Stimulated activated CD4-positive, alpha-beta T cell treated with anti-CD3 and anti-CD28 coated beads, TNF-alpha, amount 100 ng/mL, for 24 hours (primary cell): ENCODE data around the gene LRRC2.
"Not testable (repeated sequence)": the region's sequence is repeated elsewhere in the genome, so short reads cannot be mapped to it uniquely, and the experiment has no call there.

Source experiments
- DNase-seq, 3 experiments: peaks; one replicate each; pipeline ENCODE4 v3.0.0-alpha.2; 2020; ENCODE audit warnings: low read depth in 3 of 3

The LRRC2 gene, protein sequence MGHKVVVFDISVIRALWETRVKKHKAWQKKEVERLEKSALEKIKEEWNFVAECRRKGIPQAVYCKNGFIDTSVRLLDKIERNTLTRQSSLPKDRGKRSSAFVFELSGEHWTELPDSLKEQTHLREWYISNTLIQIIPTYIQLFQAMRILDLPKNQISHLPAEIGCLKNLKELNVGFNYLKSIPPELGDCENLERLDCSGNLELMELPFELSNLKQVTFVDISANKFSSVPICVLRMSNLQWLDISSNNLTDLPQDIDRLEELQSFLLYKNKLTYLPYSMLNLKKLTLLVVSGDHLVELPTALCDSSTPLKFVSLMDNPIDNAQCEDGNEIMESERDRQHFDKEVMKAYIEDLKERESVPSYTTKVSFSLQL

DNA sequence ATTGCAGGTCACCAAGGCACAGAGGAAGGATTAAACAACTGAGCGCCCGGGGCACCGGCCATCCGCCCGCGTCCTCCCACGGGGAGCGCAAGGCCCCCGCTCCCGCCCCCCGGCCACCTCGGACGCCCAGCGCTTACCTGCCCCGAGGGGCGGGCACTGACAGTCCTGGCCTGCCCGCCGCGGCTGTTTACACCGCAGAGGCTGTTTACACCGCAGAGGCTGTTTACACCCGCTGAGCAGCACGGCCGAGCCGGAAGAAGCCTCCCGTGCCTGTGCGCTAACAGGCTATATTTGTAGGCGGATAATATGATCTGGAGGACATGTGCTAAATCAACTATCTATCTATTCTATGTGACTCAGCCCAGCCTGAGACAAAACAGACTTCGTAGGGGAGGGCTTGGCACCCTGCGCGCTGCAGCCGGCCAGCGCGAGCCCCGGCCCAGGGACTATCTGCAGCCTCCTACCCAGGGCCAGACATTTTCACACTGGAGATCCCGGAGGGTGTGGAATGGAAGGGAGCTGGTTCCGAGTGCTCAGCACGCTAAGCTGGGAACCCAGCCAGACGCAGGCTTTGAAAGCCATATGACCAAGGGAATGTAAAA, at the start of gene LRRC2:
Gene LRRC2 (minus strand): TSS at position 263 of the 602 bp plus-strand sequence. CDS start 14,711 bp downstream, outside the sequence.
- DNase-seq = no peak

DNA sequence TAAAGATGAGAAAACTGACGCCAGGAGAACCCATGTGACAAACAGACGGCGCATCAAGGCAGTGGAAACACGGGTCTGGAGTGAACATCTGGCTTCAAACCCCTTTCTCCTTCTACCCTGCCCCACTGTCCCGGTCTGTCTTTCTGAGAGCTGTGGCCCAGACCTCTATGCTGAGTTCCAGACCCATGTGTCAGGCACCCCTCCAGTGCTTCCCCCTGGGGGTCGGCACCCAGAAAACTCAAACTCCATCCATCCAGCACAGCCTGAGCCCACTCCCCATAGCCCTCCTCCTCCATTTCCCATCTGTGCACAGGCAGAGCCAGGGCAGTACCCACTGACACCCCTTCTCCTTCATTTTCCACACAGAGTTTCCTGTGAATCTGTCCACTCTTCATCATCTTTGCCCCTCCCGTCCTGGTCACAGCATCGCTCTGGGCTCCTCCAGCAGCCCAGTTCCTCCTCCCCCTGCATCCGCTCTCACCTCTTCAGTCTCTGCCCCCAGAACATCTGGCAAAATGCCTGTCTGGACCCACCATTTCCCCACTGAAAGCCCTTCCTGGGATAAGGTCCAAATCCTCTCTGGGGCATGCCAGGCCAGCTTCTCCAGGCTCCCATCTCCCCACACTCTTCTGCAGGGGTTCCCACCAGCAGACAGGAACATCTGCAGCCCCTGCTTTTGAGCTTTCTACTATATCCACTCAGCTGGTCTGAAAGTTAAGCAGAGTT, 49.1 kb upstream of the LRRC2 start:
- DNase-seq = no peak

DNA sequence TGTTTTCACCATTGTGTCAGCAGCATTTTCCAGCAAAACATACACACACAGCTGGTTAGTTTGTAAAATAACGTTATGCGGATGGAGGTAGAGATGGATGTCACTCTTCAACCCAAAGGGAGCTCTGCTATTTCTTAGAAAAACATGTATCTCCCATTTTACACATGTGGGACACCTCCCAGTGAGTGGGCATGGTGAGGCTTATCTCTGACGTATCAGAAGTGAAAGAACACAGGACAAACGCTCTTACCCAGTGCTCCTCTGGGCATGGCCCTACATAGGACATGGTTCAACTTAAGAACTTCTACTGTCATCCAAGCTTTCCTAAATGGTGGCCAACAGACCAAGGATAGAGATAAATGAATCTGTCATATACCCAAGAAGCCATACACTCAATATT, 48.3 kb upstream of the LRRC2 start:
- DNase-seq = no peak

DNA sequence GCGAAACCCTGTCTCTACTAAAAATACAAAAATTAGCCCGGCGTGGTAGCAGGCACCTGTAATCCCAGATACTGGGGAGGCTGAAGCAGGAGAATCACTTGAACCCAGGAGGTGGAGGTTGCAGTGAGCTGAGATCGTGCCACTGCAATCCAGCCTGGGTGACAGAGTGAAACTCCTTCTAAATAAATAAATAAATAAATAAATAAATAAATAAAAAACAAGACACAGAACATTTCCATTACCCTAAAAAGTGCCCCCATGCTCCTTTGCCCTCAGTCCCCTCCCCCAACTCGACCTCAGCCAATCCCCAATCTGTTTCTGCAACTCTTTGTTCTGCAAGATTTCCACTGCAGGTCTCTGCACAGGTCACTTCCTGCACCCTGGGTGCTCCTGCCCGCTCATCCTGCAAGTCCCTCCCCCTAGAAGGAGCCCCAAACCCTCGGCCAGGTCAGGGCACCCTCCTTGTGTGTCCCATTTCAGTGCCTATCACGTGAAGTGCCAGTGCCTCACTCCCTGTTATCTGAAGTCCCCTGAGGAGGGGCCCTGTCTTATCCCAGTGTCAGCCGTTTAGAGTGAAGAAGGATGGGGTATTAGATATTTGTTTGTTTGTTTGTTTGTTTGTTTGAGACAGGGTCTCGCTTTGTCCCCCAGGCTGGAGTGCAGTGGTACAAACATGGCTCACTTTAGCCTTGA, 47.4 kb upstream of the LRRC2 start:
- DNase-seq = no peak

DNA sequence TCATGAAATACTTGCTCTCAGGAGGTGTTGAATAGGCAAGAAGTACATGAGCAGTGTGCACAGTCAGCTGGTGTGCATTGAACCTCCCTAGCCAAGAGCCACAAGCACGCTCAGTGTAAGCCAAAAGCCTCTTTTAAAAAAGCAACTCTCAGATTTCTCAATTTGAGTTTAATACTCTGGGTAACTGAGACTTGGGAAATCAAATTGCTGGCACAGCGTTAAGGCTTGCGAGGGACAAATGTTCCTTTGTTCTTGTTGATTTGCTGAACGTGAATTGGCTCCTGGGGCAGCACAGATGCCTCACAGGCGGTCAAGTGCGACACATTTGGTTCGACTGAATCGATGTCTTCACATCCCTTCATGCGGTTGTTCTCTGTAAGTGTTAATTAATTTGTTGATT, 46.2 kb upstream of the LRRC2 start, which contains the start of gene FAM240A:
Gene FAM240A (plus strand): TSS at position 202 of the 400 bp plus-strand sequence. CDS start 159 bp downstream, at position 361.
- DNase-seq = no peak

DNA sequence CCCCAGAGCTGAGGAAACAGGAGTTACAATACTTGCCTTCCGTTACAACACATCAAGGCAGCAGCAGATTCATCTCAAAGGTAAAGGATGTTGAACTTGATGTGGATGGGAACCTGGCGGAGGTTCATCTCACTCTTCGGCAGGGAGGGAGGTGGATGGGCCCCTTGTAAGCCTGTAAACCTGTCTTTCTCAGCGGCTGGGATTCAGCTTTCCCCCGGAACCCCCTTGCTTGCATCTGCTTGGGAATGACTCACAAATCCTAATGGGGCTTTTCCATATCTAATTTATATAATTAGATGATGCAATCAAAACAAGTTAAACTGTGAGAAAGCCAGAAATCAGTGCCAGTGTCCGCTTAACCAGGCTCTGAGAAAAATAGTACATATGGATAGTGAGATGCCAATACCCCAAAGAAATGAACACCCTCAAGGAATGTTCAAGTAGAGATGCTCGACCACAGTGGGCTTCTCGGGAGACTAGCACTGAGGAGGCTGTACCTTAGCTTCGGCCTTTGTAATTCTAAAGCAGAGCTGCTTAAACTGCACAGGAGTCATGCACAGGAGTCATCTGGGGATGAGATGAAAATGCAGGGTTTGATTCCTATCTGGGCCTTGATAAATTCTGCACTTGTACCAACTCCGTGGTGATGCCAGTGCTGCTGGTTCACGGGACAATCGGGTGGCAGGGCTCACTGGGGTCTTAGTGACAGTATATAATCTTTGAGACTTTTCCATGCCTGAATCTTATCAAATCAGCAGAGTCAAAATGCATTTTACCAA, 44.0 kb upstream of the LRRC2 start:
- no peak for DNase-seq

DNA sequence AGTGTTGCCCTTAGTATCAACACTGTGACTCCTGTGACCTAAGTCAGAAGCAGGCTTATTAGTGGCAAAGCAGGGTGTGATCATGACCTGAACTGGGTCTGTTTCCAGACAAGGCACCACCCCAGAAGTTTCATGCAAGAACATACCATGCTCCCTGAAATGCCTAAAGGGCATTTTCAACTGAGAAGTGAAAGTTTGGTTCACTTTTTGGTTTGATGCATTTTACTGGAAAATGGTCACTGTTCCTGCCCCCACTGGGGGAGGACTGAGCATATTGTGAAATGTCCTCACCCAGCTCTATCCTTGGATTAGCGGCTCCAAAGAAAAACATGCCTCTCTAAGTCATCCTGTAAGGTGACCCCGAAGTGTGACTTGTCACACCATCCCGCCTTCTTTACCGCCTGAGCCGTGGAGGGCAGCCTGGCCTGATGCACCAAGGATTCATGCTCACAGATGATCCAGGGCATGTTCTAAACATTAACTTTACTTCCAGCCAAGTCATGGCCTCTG, 43.2 kb upstream of the LRRC2 start:
- no peak for DNase-seq

DNA sequence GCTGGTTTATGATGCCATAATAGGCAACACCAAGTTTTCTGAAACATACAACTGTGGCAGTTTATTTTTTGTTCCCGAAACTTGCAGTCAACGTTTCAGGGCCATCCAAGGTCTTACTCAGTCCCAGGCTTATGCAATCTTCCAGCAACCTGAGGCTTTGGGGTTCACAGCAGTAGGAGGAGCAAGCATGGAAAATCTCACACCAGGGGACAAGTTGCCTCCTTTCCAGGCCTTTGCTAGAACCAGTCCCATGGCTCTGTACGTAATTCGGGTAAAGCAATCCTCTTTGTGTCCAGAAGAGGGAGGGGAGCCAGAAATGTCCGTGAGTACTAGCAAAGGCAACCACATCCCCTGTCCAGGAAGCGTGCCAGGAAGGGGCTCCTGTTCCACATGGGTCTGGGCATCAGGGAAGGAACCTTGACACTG, 41.5 kb upstream of the LRRC2 start:
- DNase-seq = no peak

DNA sequence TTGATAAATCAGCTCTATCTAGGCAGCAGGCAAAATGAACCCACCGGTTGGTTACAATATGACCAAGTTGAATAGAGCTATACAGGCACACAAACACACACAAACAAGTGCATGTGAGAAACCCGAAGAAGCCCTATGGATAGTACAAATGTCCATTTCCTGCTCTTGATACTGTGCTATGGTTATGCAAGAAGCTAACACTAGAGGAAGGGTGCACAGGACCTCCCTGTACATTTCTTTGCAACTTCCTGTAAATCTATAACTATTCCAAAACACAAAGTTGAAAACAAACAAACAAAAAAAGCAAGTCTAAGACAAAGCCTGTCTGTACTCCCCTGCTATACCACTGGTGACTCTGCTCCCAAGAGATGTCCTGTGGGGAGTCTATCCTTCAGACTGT, 38.0 kb upstream of the LRRC2 start:
- DNase-seq = no peak

DNA sequence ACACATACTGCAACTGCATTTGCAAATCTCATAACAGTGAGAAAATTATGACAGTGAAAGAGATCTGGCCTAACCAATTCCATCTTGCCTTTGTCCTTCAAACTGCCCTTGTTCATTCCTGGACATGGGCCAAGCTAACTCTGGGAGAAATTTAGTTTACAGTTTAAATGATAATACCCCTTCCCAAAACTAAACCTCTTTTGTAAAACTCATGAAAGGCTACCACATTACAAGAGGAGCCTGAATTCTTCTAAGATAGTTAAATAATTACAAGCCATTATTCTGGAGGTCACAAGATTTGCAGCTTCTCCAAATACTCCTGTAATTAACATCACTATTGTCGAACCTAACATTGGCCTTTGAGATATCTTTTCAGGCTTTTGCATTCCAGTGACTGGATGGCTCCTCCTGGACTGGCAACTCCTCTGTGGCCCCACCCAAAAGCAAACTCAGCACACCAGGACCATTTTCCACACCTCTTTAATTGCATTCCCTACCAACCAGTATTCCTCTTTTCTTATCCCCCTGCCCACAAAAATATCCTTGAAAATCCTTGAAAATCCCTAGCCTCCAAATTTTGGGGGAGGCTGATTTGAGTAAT, 37.4 kb upstream of the LRRC2 start:
- DNase-seq = no peak

DNA sequence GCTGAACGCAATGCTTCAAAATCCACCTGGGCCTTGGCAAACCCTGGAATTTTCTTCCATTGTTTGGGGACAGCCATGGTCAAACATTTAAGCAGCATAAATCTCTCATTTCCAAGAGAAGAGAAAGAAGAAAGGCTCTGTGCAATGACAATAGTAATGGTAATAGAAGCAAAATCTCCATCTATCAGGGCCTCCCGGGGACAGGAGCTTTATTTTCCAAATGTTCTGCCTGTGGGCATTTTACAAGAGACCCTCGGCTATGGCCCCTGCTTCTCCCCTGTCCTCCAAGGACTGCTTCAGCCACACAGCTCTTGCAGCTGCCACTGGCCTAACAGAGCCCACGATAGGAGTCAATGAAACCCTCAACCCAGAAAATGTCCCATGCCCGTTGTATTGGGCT, 33.5 kb upstream of the LRRC2 start:
- no peak for DNase-seq

DNA sequence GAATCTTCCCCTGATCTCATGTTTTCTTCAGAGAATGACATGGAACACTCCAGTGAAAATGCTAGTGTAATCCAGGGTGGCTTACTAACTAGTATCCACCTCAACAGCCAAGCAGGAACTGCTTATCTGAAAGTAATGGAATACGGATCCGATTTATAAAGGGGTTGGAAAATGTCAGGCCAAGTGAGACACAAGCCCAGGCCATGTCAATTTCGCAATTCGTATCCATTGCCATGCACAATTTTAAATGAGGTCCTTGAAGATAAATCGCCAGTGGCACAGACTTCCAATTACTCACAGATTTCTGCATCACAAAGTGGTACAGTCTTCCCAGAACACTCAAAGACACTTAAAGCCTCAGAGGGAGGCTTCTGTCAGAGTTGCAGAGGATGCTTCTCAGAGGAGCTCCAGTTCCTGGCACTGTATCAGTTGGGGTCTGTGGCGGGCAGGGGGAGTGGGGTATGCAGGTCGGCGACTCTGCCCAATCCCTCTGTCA, 29.8 kb upstream of the LRRC2 start:
- no peak for DNase-seq

DNA sequence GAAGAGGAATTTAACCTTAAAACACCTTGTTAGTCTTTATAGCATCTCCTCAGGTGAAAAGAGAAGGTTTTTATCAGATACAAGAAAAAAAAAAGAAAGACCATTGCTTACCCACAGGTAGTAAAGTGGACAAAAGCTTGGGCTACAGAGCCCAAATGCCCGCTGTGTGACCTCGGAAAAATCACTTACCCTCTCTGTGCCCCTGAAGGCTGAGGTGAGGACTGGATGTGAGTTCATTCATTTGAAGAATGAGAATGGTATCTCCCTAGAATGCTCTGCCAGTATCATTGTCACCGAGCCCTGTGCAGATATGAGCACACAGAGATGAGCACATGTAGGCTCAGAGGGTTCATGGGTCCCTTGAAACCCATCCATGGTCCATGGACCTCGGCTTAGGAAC, 28.6 kb upstream of the LRRC2 start:
- no peak for DNase-seq

DNA sequence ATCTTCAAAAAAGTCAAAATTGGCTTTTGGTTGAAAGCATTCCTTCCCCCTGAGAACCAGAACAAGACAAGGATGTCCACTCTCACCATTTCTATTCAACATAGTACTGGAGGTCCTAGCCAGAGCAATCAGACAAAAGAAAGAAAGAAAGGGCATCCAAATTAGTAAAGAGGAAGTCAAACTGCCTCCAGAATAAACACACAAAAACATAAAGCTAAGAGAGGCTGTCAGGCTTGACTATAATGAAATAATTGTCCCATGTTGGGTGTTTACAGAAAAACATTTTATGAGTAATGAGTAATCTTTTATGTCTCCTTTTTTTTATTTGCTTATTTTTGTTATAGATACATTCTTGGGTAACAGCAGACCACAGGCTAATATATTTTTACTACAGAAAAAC, 27.9 kb upstream of the LRRC2 start:
- DNase-seq = no peak

DNA sequence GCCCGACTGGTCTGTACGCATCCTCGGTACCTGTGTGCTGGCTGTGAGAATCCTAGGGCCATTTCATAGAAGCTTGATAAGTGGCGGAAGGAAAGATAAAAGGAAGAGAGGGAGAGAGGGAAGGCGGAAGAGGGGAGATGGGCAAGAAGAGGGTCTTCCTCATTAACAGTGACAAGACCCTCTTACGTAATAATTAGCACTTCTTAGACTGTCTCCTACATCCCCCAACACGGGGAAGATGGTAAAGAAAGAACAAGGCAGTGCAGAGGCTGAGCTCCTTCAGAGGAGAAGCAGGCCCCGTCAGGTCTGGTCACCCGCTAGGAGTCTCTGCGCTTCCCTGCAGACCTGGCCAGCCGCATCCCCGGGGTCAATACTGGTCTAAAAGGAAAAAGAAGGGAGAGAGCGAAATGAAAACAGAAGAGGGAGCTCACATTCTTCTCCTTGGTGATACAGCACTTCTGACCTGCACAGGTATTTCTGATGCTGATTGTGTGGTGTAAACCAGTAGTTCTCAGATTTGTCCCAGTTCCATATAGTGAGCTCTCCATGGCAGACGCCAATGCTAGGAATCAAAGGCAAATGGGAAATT, 27.3 kb upstream of the LRRC2 start:
- DNase-seq = no peak

DNA sequence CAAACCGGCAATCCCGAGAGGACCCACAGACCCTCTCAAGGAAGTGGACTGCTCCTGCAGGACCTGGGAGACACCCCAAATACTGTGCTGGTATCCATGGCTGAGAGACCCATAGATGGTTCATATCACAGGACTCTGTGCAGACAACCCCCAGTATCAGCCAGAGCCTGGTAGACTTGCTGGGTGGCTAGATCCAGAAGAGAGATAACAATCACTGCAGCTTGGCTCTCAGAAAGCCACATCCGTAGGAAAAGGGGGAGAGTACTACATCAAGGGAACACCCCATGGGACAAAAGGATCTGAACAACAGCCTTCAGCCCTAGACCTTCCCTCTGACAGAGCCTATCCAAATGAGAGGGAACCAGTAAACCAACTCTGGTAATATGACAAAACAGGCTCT, 21.2 kb upstream of the LRRC2 start:
- DNase-seq = not testable (repeated sequence)

DNA sequence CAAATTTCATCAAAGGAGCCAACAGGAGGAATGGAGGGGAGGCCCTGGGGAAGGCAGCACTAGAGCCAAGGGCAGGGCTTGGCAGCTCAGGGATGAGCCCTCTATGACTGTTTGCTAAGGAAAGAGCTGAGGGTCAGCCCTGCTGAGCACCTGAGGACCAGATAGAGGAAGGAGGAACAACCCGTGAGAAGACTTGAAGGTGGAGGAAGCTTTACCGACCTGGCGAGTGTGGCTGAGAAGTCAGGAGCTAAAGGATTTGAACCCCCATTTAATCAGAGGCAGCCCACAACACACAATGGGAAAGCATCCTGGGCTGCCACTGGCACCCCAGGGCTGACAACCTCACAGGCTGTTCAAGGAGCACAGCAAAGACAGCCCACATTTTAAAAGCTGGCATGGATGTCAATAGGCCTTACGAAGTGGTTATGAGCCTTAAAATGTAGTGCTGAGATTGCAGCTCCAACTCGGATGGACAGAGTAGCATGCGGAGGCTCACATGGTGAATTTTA, 20.7 kb upstream of the LRRC2 start:
- DNase-seq = no peak

DNA sequence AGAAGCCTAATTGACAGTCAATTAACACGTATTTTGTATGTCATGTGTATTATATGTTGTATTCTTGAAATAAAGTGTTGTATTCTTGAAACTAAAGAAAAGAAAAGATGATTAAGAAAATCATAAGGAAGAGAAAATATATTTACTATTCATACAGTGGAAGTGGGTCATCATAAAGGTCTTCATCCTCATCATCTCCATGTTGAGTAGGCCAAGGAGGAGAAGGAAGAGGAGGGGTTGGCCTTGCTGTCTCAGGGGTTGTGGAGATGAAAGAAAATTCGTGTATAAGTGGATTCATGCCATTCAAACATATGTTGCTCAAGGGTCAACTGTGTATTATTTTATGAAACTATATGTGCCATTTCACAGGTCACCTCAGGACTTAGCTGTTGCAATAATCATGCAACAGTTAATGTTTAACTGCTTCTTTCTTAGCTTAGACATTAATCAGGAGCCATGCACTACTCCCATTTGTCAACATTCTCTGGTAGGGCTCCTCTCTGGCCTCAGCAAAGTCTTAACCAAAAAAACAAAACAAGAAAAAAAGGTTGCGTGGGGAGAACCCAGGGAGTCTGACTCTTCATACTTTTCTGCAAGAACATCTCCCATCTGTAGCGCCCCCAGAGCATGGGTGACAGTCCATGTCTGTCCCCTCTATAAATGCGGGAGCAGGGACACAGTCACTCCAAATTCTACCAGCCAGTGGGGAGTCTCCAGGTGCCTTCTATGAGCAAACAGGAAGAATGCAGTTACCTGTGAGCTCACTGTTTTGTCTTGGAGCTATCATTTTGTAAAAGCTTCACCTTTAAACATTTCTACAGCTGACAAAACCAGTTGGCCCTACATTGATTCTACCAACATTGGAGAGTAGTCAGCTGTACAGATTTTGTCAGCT, 19.9 kb upstream of the LRRC2 start:
- no peak for DNase-seq
